ENCODE data around the gene FCHSD1. TPM values are rescaled to one million over a fixed set of nuclear protein-coding genes. Genes with fewer than 3 reads are reported as not detected.

The FCHSD1 gene
- total RNA-seq, 2 experiments from 2014 or later: 31.9 to 55.3 TPM

GRCh38 chr5:141617128-141617527 is 34.1 kb downstream of the FCHSD1 start:
- Histone ChIP-seq H3K9me3 (ENCODE audit: low read length) (no peaks in the 10 kb centered on the region), H3K27ac (ENCODE audit: low read depth, low read length, poor library complexity, severe bottlenecking) (no peak overlapping the region), H3K4me3 (ENCODE audit: low read depth, low read length, poor library complexity, severe bottlenecking) (peak overlapping the region; percentile 98), H4K20me1 (ENCODE audit: insufficient read depth, low read length) (peaks cover 19% of the 10 kb centered on the region; the same call in 1 of the 2 replicates), H3K4me1 (ENCODE audit: insufficient read depth, low read length, poor library complexity, severe bottlenecking) (peaks cover 52% of the 10 kb centered on the region), H3K4me2 (ENCODE audit: low read length) (peak overlapping the region; percentile 89), H2AFZ (ENCODE audit: low read length) (no peak overlapping the region), H3K79me2 (ENCODE audit: insufficient read depth, low read depth, low read length) (peaks cover 60% of the 10 kb centered on the region), H3K36me3 (ENCODE audit: insufficient read depth, low read length) (peaks cover 54% of the 10 kb centered on the region), H3K9me2 (ENCODE audit: insufficient read depth, low read length) (no peaks in the 10 kb centered on the region)
- DNase-seq (ENCODE audit: low spot score): no peak
- ChIA-PET POLR2A (interaction anchor here (0.6 to 5.0 kb wide), 11 partner anchors 9 to 297 kb away, joined by 3 to 50 read pairs (median 6); partner anchors contain the start of genes HDAC3 and RELL2), CTCF (ENCODE audit: unreplicated experiment) (interaction anchor here (1.2 to 2.3 kb wide), 2 partner anchors 11 to 25 kb away, joined by 3 to 10 read pairs; no protein-coding TSS in a partner anchor)
- TF ChIP-seq CTCF (conservative IDR thresholded peaks at IDR 0.05; ENCODE audit: low read length): no peak
- TF ChIP-seq EZH2phosphoT487 (IDR thresholded peaks at IDR 0.05; ENCODE audit: borderline replicate concordance, low read depth, low read length): no peak
- intact Hi-C loops (cut with micrococcal nuclease; ENCODE audit: unreplicated experiment): loop anchor here (5.0 to 10.0 kb wide), 3 partner anchors 35 to 102 kb away; no protein-coding TSS in a partner anchor
- no TSS peak for BruUV-seq (replicated peaks)

GRCh38 chr5:141615991-141616720 is 35.1 kb downstream of the FCHSD1 start:
- intact Hi-C loops (cut with micrococcal nuclease; ENCODE audit: unreplicated experiment): loop anchor here (5.0 to 10.0 kb wide), 3 partner anchors 34 to 101 kb away; no protein-coding TSS in a partner anchor
- CTCF ChIA-PET (ENCODE audit: unreplicated experiment): interaction anchor here (2.3 kb wide), 1 partner anchor 24 kb away, joined by 10 read pairs; no protein-coding TSS in a partner anchor
- peaks cover 52% of the 10 kb centered on the region for H3K4me1 ChIP-seq (ENCODE audit: insufficient read depth, low read length, poor library complexity, severe bottlenecking)

More at GRCh38 chr5:141615991-141616720, 35.1 kb downstream of the FCHSD1 start:
- peaks cover 67% of the 10 kb centered on the region for H3K79me2 ChIP-seq (ENCODE audit: insufficient read depth, low read depth, low read length)
- POLR2A ChIA-PET: interaction anchor here (0.6 to 5.0 kb wide), 10 partner anchors 9 to 296 kb away, joined by 3 to 50 read pairs (median 6); partner anchors contain the start of genes HDAC3 and RELL2
- no peaks in the 10 kb centered on the region for H3K9me3 ChIP-seq (ENCODE audit: low read length)
- peaks cover 19% of the 10 kb centered on the region; the same call in 1 of the 2 replicates for H4K20me1 ChIP-seq (ENCODE audit: insufficient read depth, low read length)
- TF ChIP-seq EZH2phosphoT487 (IDR thresholded peaks at IDR 0.05; ENCODE audit: borderline replicate concordance, low read depth, low read length) (no peak), CTCF (conservative IDR thresholded peaks at IDR 0.05; ENCODE audit: low read length) (no peak)
- H3K9me2 ChIP-seq (ENCODE audit: insufficient read depth, low read length): no peaks in the 10 kb centered on the region
- H3K27ac ChIP-seq (ENCODE audit: low read depth, low read length, poor library complexity, severe bottlenecking): no peak overlapping the region
- H3K4me2 ChIP-seq (ENCODE audit: low read length): peak overlapping the region; percentile 89
- BruUV-seq (replicated peaks): no TSS peak
- DNase-seq (ENCODE audit: low spot score): no peak
- H3K4me3 ChIP-seq (ENCODE audit: low read depth, low read length, poor library complexity, severe bottlenecking): peak overlapping the region; percentile 98
- peaks cover 51% of the 10 kb centered on the region for H3K36me3 ChIP-seq (ENCODE audit: insufficient read depth, low read length)
- H2AFZ ChIP-seq (ENCODE audit: low read length): no peak overlapping the region

Data from OCI-LY7 (cell line).